H1 (cell line): ENCODE measurements around the gene RFT1. TPM values are rescaled to one million over a fixed set of nuclear protein-coding genes. Genes with fewer than 3 reads are reported as not detected.

ENCODE experiments used
- CTCF ChIA-PET: fragments of 300-600 bp; sonication (Branson Sonifier 250); formaldehyde crosslinking; loops from one replicate; lab custom pipeline; 2021; ENCODE audit not compliant: partially characterized antibody; lab: Charles Lee
- POLR2A ChIA-PET: fragments of 300-600 bp; sonication (Branson Sonifier 250); formaldehyde crosslinking; loops from one replicate; lab custom pipeline; 2021; ENCODE audit warnings: inconsistent platforms; ENCODE audit not compliant: partially characterized antibody; lab: Charles Lee
- DNase-seq, 2 experiments: peaks; one replicate each; pipeline versions ENCODE4 v3.0.0 to v3.0.0-alpha.2; 2010 to 2022; ENCODE audit warnings: low spot score in 2 of 2, low read depth in 1 of 2, mixed read lengths in 1 of 2
- FAIRE-seq: peaks from 2 replicates; lab custom pipeline; 2011; peaks lifted over from hg19 to GRCh38; lab: Jason Lieb, UNC
- H2AFZ ChIP-seq: 2 replicates; pipeline ENCODE4 v1.8.1; 2012; ENCODE audit warnings: low read length, inconsistent platforms
- H2AK5ac ChIP-seq: 2 replicates; pipeline ENCODE4 v1.6.1; 2013; ENCODE audit warnings: low read depth, low read length
- H2BK120ac ChIP-seq: replicated peaks from 2 replicates; pipeline ENCODE3; 2013; ENCODE audit warnings: low read depth, low read length, inconsistent platforms
- H2BK12ac ChIP-seq: 2 replicates; pipeline ENCODE4 v1.6.1; 2013; ENCODE audit warnings: low read depth, low read length
- H2BK15ac ChIP-seq: 2 replicates; pipeline ENCODE4 v1.6.1; 2013; ENCODE audit warnings: low read length
- H2BK20ac ChIP-seq: 2 replicates; pipeline ENCODE4 v1.6.1; 2013; ENCODE audit warnings: low read length
- H2BK5ac ChIP-seq: 2 replicates; pipeline ENCODE4 v1.6.1; 2013; ENCODE audit warnings: low read depth, low read length
- H3K14ac ChIP-seq: 2 replicates; pipeline ENCODE4 v1.6.1; 2013; ENCODE audit warnings: inconsistent platforms; ENCODE audit not compliant: insufficient read length
- H3K18ac ChIP-seq: 2 replicates; pipeline ENCODE4 v1.6.1; 2013; ENCODE audit warnings: low read length; ENCODE audit errors: extremely low read depth
- H3K23ac ChIP-seq: 2 replicates; pipeline ENCODE4 v1.6.1; 2013; ENCODE audit warnings: inconsistent platforms; ENCODE audit not compliant: insufficient read length
- H3K23me2 ChIP-seq: 2 replicates; pipeline ENCODE4 v1.6.1; 2013; ENCODE audit warnings: low read depth, low read length
- H3K27ac ChIP-seq: 2 replicates; pipeline ENCODE4 v1.6.1; 2011; ENCODE audit warnings: low read depth, low read length, inconsistent platforms
- H3K27me3 ChIP-seq, 4 experiments: replicated peaks in 1 of 4; 1 replicate in 1 of 4; 2 replicates in 3 of 4; pipeline versions ENCODE4 v1.6.1 to v1.8.1; 2011 to 2013; ENCODE audit warnings: low read length in 3 of 4, mild to moderate bottlenecking in 3 of 4, inconsistent platforms in 2 of 4, mixed read lengths in 2 of 4, moderate library complexity in 1 of 4; ENCODE audit not compliant: control insufficient read depth in 3 of 4, insufficient read depth in 3 of 4; ENCODE audit errors: extremely low read depth in 1 of 4
- H3K36me3 ChIP-seq, 4 experiments: 2 replicates each; pipeline versions ENCODE4 v1.6.1 to v1.8.1; 2011 to 2013; ENCODE audit warnings: mild to moderate bottlenecking in 4 of 4, low read length in 3 of 4, moderate library complexity in 2 of 4, control low read depth in 1 of 4, inconsistent platforms in 1 of 4; ENCODE audit not compliant: insufficient read depth in 4 of 4, control insufficient read depth in 2 of 4
- H3K4ac ChIP-seq: replicated peaks from 2 replicates; pipeline ENCODE3; 2013; ENCODE audit warnings: low read length, low read depth, mixed read lengths, inconsistent platforms; ENCODE audit not compliant: insufficient read length
- H3K4me1 ChIP-seq, 4 experiments: replicated peaks in 1 of 4; 1 replicate in 1 of 4; 2 replicates in 3 of 4; pipeline versions ENCODE4 v1.6.1 to v1.8.1; 2011 to 2013; ENCODE audit warnings: low read length in 3 of 4, inconsistent platforms in 2 of 4, mixed read lengths in 1 of 4; ENCODE audit not compliant: insufficient read depth in 4 of 4, control insufficient read depth in 3 of 4
- H3K4me2 ChIP-seq, 2 experiments: 2 replicates each; pipeline versions ENCODE4 v1.6.1 to v1.8.1; 2011 to 2013; ENCODE audit warnings: low read depth in 2 of 2, low read length in 2 of 2, control low read depth in 1 of 2, inconsistent platforms in 1 of 2, mild to moderate bottlenecking in 1 of 2; ENCODE audit not compliant: insufficient read depth in 1 of 2
- H3K4me3 ChIP-seq, 4 experiments: fragments of 200-600, 300-600 bp in 1 of 4; sonication (generic), shearing (Covaris generic), sonication (Bioruptor Twin) in 1 of 4; 2 replicates each; pipeline versions ENCODE4 v1.5.1 to v1.8.1; 2011 to 2016; ENCODE audit warnings: low read length in 4 of 4, low read depth in 3 of 4, control low read depth in 2 of 4, inconsistent platforms in 2 of 4, mild to moderate bottlenecking in 2 of 4, mixed read lengths in 1 of 4, moderate library complexity in 1 of 4; ENCODE audit not compliant: insufficient read depth in 2 of 4; ENCODE audit errors: extremely low read depth in 1 of 4
- H3K56ac ChIP-seq: replicated peaks from 2 replicates; pipeline ENCODE3; 2013; ENCODE audit warnings: low read depth, mild to moderate bottlenecking, mixed read lengths, low read length, inconsistent platforms; ENCODE audit not compliant: insufficient read length
- H3K79me1 ChIP-seq: 2 replicates; pipeline ENCODE4 v1.6.1; 2013; ENCODE audit warnings: low read depth, low read length, control low read depth
- H3K79me2 ChIP-seq, 2 experiments: 2 replicates each; pipeline versions ENCODE4 v1.6.1 to v1.8.1; 2012 to 2013; ENCODE audit warnings: low read length in 2 of 2, mild to moderate bottlenecking in 2 of 2, inconsistent platforms in 1 of 2; ENCODE audit not compliant: insufficient read depth in 2 of 2, control insufficient read depth in 1 of 2
- H3K9ac ChIP-seq, 4 experiments: replicated peaks in 1 of 4; 1 replicate in 1 of 4; 2 replicates in 3 of 4; pipeline versions ENCODE4 v1.6.1 to v1.8.1; 2011 to 2013; ENCODE audit warnings: low read depth in 3 of 4, low read length in 3 of 4, control low read depth in 2 of 4, mild to moderate bottlenecking in 2 of 4, moderate library complexity in 2 of 4, inconsistent platforms in 1 of 4; ENCODE audit errors: extremely low read depth in 1 of 4
- H3K9me3 ChIP-seq, 2 experiments: 2 replicates each; pipeline versions ENCODE4 v1.6.1 to v1.8.1; 2012 to 2013; ENCODE audit warnings: mild to moderate bottlenecking in 2 of 2, moderate library complexity in 2 of 2, control low read depth in 1 of 2, inconsistent platforms in 1 of 2, low read depth in 1 of 2, low read length in 1 of 2, mixed read lengths in 1 of 2; ENCODE audit not compliant: insufficient read depth in 2 of 2
- H4K20me1 ChIP-seq, 2 experiments: replicated peaks in 1 of 2; 2 replicates each; pipeline versions ENCODE3 to v1.8.1; 2011 to 2013; ENCODE audit warnings: inconsistent platforms in 2 of 2, low read length in 2 of 2, mild to moderate bottlenecking in 1 of 2; ENCODE audit not compliant: insufficient read depth in 2 of 2, control insufficient read depth in 1 of 2
- H4K5ac ChIP-seq: 2 replicates; pipeline ENCODE4 v1.6.1; 2013; ENCODE audit warnings: low read length, low read depth, mixed read lengths, inconsistent platforms; ENCODE audit not compliant: insufficient read length
- H4K8ac ChIP-seq: 2 replicates; pipeline ENCODE4 v1.8.0; 2013; ENCODE audit warnings: mild to moderate bottlenecking, moderate library complexity, low read length, inconsistent platforms; ENCODE audit not compliant: insufficient read depth; ENCODE audit errors: extremely low read depth
- H4K91ac ChIP-seq: replicated peaks from 2 replicates; pipeline ENCODE3; 2013; ENCODE audit warnings: low read length, mixed read lengths, inconsistent platforms; ENCODE audit not compliant: insufficient read length
- CEBPB ChIP-seq: IDR thresholded peaks from 2 replicates; pipeline ENCODE4 v1.6.1; 2012; ENCODE audit warnings: low read depth, low read length
- CHD2 ChIP-seq: IDR thresholded peaks from 2 replicates; pipeline ENCODE4 v1.6.1; 2012; ENCODE audit warnings: low read length, improper control_type of control experiment
- HDAC6 ChIP-seq: IDR thresholded peaks from one replicate; pipeline ENCODE4 v1.7.1; 2012; ENCODE audit warnings: low read depth, mild to moderate bottlenecking, inconsistent platforms, low read length, moderate library complexity
- NRF1 ChIP-seq: IDR thresholded peaks from 2 replicates; pipeline ENCODE4 v1.6.1; 2011; ENCODE audit warnings: mild to moderate bottlenecking, low read depth, low read length, improper control_type of control experiment
- POU5F1 ChIP-seq: IDR thresholded peaks from 2 replicates; pipeline ENCODE4 v1.6.1; 2011; ENCODE audit warnings: low read depth, mild to moderate bottlenecking, low read length, moderate library complexity
- SIRT6 ChIP-seq: IDR thresholded peaks from one replicate; pipeline ENCODE4 v1.7.1; 2012; ENCODE audit warnings: low read length, inconsistent platforms
- SIX5 ChIP-seq: IDR thresholded peaks from 2 replicates; pipeline ENCODE4 v1.6.1; 2011; ENCODE audit warnings: mild to moderate bottlenecking, low read depth, low read length
- TAF1 ChIP-seq: IDR thresholded peaks from 2 replicates; pipeline ENCODE4 v1.6.1; 2011; ENCODE audit warnings: mild to moderate bottlenecking, low read depth, low read length
- YY1 ChIP-seq: IDR thresholded peaks from 2 replicates; pipeline ENCODE4 v1.6.1; 2011; ENCODE audit warnings: low read depth, mild to moderate bottlenecking, low read length
- WGBS, 2 experiments: shearing (Covaris generic) in 1 of 2; methylation state at CpG; one replicate each; pipeline versions ENCODE4 v1.1.6 to v1.1.7; 2013 to 2015; ENCODE audit warnings: low lambda C conversion rate in 2 of 2, mixed read lengths in 2 of 2, inconsistent platforms in 1 of 2, low coverage in 1 of 2, missing lambda C conversion rate in 1 of 2; ENCODE audit not compliant: insufficient replicate concordance in 2 of 2, insufficient coverage in 1 of 2, insufficient read length in 1 of 2; ENCODE audit errors: extremely low coverage in 1 of 2, missing lambda C conversion rate in 1 of 2; 5-methylcytosine and 5-hydroxymethylcytosine counted together
- polyA plus RNA-seq, 7 experiments: library from polyadenylated mRNA; depleted of rRNA in 3 of 7; stranded (reverse) in 5 of 7; unstranded in 2 of 7; fragments of >200 nt in 5 of 7; fragments of 200-250 nt in 2 of 7; gene quantifications; 1 replicate in 5 of 7; 2 replicates in 1 of 7; 4 replicates in 1 of 7; pipeline versions ENCODE4 v1.2.1 to v1.2.3, GENCODE V29; 2011 to 2013; ENCODE audit warnings: missing spikeins in 2 of 7, mixed read lengths in 2 of 7
- total RNA-seq: library from RNA; stranded (reverse); fragmentation: NEBNext Ultra II Directional; extraction: Animal tissue kit (Norgen Biotek cat#: 25700); gene quantifications from 2 replicates; pipeline ENCODE4 v1.2.1, GENCODE V29; 2021
- TF ChIP-seq, protein P1 (sequence below), 3 experiments: IDR thresholded peaks; 1 replicate in 2 of 3; 2 replicates in 1 of 3; pipeline versions ENCODE4 v1.5.1 to v1.6.1; 2011; ENCODE audit warnings: low read length in 3 of 3, mild to moderate bottlenecking in 3 of 3, inconsistent platforms in 2 of 3, low read depth in 1 of 3, moderate library complexity in 1 of 3; ENCODE audit not compliant: insufficient read depth in 1 of 3; ENCODE audit errors: control extremely low read depth in 1 of 3

The RFT1 gene
- total and polyA plus RNA-seq, 2 of the 8 experiments (the other 6 are each of a cell fraction or from before 2014, with no cell fraction given) = 27.7 to 42.4 TPM

DNA sequence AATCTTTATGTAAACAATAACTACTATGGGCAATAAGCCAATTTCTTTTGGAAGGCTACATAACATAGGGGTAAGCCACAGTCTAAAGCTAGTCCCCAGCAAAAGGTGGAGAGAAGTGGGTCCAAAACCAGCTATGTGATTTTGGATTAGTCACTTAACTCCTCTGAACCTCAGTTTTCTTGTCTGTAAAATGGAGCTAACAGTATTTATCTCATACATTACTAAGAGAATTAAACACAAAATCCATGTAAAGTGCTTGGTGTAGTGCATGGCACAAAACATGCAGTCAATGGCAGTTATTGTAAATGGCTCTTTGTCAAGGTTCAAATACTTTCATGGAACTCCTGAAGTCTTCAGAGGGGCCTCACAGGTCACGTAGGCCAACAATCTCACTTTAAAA is 13.3 kb downstream of the RFT1 start:
- H2AFZ ChIP-seq = no peak overlapping the region
- no peak overlapping the region for H2BK12ac ChIP-seq
- DNase-seq (no peak), FAIRE-seq (no peak)
- H3K9me3 ChIP-seq = no peaks in the 10 kb centered on the region
- no peaks in the 10 kb centered on the region for H3K27me3 ChIP-seq
- no peak overlapping the region for H3K14ac ChIP-seq
- H3K4ac ChIP-seq = no peak overlapping the region
- no peak overlapping the region for H3K9ac ChIP-seq
- no peak overlapping the region for H3K4me2 ChIP-seq
- no peaks in the 10 kb centered on the region for H3K79me1 ChIP-seq
- CTCF ChIA-PET = interaction anchor here (0.6 to 7.3 kb wide), 10 partner anchors 8 to 238 kb away, joined by 3 to 122 read pairs (median 7); partner anchors contain the start of gene RFT1
- no peak overlapping the region for H2AK5ac ChIP-seq
- 88% methylated on average over 1 of the region's 1 CpG; no CpG with 5 or more reads in 1 of the 2 experiments for WGBS, 2 experiments
- H2BK5ac ChIP-seq = no peak overlapping the region
- H3K23ac ChIP-seq = no peak overlapping the region
- no peak overlapping the region for H3K56ac ChIP-seq
- no peak for TF ChIP-seq SIRT6
- TF ChIP-seq YY1 = no peak
- TF ChIP-seq TAF1 = no peak
- TF ChIP-seq CEBPB = no peak
- TF ChIP-seq HDAC6 = no peak
- TF ChIP-seq CHD2 = no peak
- no peak for TF ChIP-seq NRF1
- TF ChIP-seq POU5F1 = no peak
- TF ChIP-seq, protein P1, sequence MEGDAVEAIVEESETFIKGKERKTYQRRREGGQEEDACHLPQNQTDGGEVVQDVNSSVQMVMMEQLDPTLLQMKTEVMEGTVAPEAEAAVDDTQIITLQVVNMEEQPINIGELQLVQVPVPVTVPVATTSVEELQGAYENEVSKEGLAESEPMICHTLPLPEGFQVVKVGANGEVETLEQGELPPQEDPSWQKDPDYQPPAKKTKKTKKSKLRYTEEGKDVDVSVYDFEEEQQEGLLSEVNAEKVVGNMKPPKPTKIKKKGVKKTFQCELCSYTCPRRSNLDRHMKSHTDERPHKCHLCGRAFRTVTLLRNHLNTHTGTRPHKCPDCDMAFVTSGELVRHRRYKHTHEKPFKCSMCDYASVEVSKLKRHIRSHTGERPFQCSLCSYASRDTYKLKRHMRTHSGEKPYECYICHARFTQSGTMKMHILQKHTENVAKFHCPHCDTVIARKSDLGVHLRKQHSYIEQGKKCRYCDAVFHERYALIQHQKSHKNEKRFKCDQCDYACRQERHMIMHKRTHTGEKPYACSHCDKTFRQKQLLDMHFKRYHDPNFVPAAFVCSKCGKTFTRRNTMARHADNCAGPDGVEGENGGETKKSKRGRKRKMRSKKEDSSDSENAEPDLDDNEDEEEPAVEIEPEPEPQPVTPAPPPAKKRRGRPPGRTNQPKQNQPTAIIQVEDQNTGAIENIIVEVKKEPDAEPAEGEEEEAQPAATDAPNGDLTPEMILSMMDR (IDR thresholded peaks at IDR 0.05; ENCODE audit: control extremely low read depth in 1 of 3, insufficient read depth in 1 of 3, low read depth in 1 of 3, low read length in 3 of 3) = no peak
- TF ChIP-seq SIX5 = no peak
- H2BK15ac ChIP-seq = no peak overlapping the region
- H3K27ac ChIP-seq = no peak overlapping the region
- H3K36me3 ChIP-seq = peaks cover 5 to 40% (median 29%) of the 10 kb centered on the region in 4 experiments
- H3K79me2 ChIP-seq = no peaks in the 10 kb centered on the region
- H3K4me1 ChIP-seq = no peaks in the 10 kb centered on the region
- peaks cover 2 to 3% of the 10 kb centered on the region in 2 experiments for H4K20me1 ChIP-seq
- H4K8ac ChIP-seq = no peak overlapping the region
- no peak overlapping the region for H3K18ac ChIP-seq
- no peak overlapping the region for H4K91ac ChIP-seq
- no peak overlapping the region for H3K4me3 ChIP-seq
- POLR2A ChIA-PET = no interaction called here
- H2BK20ac ChIP-seq = no peak overlapping the region
- no peaks in the 10 kb centered on the region; the same call in 1 of the 2 replicates for H3K23me2 ChIP-seq
- H2BK120ac ChIP-seq = no peak overlapping the region
- no peak overlapping the region for H4K5ac ChIP-seq
